ENCODE data around the gene AGAP9.

DNA sequence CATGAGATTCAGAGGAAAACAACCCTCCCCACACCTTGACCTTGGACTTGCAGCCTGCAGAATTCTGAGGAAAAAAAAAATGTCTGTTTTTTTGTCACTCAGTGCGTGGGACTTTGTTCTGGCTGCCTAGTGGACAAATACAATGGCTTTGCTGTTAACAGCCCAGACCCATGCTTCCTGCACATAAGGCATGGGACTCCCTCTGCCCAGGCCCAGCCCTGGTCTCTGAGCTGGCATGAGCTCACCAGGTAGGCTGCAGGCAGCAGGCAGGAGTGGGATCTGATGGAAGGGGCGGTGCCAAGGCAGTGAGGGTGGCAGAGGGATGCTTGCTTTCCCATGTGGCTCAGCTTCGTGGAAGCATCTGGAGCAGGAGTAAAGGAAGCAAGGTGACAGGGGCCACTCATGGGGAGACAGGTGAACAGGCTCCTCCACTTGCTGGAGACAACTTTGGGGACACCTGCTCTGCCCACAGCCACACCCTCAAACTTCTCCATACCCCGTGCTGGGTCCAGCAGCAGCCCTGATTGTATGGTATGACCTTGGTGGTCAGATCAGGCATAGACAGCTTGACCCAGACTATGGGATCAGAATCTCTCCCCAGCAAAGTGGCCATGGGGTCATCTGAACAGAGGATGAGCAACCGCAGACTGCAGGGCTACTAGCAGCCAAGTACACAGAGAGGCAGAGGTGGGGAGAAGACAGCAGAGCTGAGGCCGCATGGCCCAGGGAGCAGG, 66.5 kb downstream of the AGAP9 start:
- TF ChIP-seq EZH2 (IDR thresholded peaks at IDR 0.05; ENCODE audit: insufficient read depth, poor library complexity, severe bottlenecking) (no peak), EZH2phosphoT487 (IDR thresholded peaks at IDR 0.05; ENCODE audit: insufficient read depth, low read depth) (no peak)

Data from GM23248 (cell line).